HFFc6 (cell line): Measurements from ENCODE around the gene ZNF497. TPM values are rescaled to one million over a fixed set of nuclear protein-coding genes. Genes with fewer than 3 reads are reported as not detected.
A peak's percentile ranks its signal among the peaks of the same experiment; 100 is the strongest.

Experiments used
- DNase-seq: peaks from one replicate; pipeline ENCODE4 v3.0.0-alpha.2; 2018
- H3K27ac Mint-ChIP-seq: 2 replicates; pipeline ENCODE4 v1.8.0; 2020; ENCODE audit warnings: mild to moderate bottlenecking, mixed read lengths
- H3K27me3 Mint-ChIP-seq: 2 replicates; pipeline ENCODE4 v1.8.0; 2021; ENCODE audit warnings: mild to moderate bottlenecking, moderate library complexity, mixed read lengths; ENCODE audit not compliant: insufficient read depth
- H3K36me3 Mint-ChIP-seq: 2 replicates; pipeline ENCODE4 v1.8.0; 2021; ENCODE audit warnings: low read depth, mixed read lengths
- H3K4me1 Mint-ChIP-seq: 2 replicates; pipeline ENCODE4 v1.8.0; 2020; ENCODE audit warnings: low read depth, mixed read lengths
- H3K4me3 Mint-ChIP-seq: 2 replicates; pipeline ENCODE4 v1.8.0; 2020; ENCODE audit warnings: mild to moderate bottlenecking, moderate library complexity, mixed read lengths
- H3K9me3 Mint-ChIP-seq: 2 replicates; pipeline ENCODE4 v1.8.0; 2020; ENCODE audit warnings: mild to moderate bottlenecking, mixed read lengths
- total RNA-seq, 6 experiments: library from RNA; stranded (reverse); fragmentation: NEBNext Ultra II Directional; extraction: Animal tissue kit (Norgen Biotek cat#: 25700); gene quantifications; 2 replicates in 1 of 6; 3 replicates in 5 of 6; pipeline ENCODE4 v1.2.3, GENCODE V29; 2021
- TF ChIP-seq, protein P1 (sequence below): fragments of 200-600 bp; sonication (generic); IDR thresholded peaks from 2 replicates; pipeline ENCODE4 v1.5.0; 2021; ENCODE audit warnings: antibody characterized with exemption, mild to moderate bottlenecking

ZNF497 gene
- total RNA-seq, 6 experiments from 2014 or later, result 0.16 to 0.35 (median 0.27) TPM

DNA sequence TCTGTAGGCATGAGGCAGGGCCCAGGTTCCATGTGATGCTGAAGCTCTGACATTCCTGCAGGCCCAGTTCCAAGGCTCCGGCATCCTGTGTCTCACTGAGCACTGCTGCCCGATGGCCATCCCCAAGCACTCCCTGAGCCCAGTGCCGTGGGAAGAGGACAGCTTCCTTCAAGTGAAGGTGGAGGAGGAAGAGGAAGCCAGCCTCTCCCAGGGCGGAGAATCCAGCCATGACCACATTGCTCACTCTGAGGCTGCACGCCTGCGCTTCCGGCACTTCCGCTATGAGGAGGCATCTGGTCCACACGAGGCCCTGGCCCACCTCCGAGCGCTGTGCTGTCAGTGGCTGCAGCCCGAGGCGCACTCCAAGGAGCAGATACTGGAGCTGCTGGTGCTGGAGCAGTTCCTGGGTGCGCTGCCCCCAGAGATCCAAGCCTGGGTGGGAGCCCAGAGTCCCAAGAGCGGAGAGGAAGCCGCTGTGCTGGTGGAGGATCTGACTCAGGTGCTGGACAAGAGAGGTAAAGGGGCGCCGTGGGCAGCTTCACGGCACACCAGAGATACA, 27.8 kb downstream of the ZNF497 start:
- Mint-ChIP-seq H3K36me3 (peaks cover 41% of the 10 kb centered on the region), H3K27me3 (no peaks in the 10 kb centered on the region; the same call in 1 of the 2 replicates)
- TF ChIP-seq, protein P1, sequence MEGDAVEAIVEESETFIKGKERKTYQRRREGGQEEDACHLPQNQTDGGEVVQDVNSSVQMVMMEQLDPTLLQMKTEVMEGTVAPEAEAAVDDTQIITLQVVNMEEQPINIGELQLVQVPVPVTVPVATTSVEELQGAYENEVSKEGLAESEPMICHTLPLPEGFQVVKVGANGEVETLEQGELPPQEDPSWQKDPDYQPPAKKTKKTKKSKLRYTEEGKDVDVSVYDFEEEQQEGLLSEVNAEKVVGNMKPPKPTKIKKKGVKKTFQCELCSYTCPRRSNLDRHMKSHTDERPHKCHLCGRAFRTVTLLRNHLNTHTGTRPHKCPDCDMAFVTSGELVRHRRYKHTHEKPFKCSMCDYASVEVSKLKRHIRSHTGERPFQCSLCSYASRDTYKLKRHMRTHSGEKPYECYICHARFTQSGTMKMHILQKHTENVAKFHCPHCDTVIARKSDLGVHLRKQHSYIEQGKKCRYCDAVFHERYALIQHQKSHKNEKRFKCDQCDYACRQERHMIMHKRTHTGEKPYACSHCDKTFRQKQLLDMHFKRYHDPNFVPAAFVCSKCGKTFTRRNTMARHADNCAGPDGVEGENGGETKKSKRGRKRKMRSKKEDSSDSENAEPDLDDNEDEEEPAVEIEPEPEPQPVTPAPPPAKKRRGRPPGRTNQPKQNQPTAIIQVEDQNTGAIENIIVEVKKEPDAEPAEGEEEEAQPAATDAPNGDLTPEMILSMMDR, result no peak

DNA sequence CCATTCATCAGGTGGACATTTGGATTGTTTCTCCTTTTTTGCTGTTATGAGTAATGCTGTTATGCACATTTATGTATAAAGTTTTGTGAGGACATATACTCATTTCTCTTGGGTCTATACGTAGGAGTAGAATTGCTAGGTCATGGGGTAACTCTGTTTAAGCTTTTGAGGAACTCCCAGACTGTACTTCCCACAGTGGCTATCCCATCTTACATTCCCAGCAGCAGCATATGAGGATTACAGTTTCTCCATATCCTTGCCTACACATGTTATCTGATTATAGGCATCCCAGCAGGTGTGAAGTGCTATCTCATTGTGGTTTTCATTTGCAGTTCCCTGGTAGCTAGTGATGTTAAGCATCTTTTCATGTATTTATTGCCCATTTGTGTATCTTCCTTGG, 29.9 kb downstream of the ZNF497 start:
- H3K4me1 Mint-ChIP-seq, result peaks cover 23% of the 10 kb centered on the region
- TF ChIP-seq, protein P1, result no peak
- no peak overlapping the region for H3K4me3 Mint-ChIP-seq
- no peak for DNase-seq
- no peaks in the 10 kb centered on the region; the same call in none of the 2 replicates for H3K27me3 Mint-ChIP-seq
- H3K36me3 Mint-ChIP-seq, result peaks cover 22% of the 10 kb centered on the region
- no peak overlapping the region for H3K27ac Mint-ChIP-seq
- H3K9me3 Mint-ChIP-seq, result no peaks in the 10 kb centered on the region; the same call in 1 of the 2 replicates

More for the DNA sequence above, 27.8 kb downstream of the ZNF497 start:
- no peak overlapping the region for H3K27ac Mint-ChIP-seq
- DNase-seq, result no peak
- H3K4me3 Mint-ChIP-seq, result no peak overlapping the region
- H3K4me1 Mint-ChIP-seq, result peaks cover 16% of the 10 kb centered on the region
- H3K9me3 Mint-ChIP-seq, result peaks cover 17% of the 10 kb centered on the region

DNA sequence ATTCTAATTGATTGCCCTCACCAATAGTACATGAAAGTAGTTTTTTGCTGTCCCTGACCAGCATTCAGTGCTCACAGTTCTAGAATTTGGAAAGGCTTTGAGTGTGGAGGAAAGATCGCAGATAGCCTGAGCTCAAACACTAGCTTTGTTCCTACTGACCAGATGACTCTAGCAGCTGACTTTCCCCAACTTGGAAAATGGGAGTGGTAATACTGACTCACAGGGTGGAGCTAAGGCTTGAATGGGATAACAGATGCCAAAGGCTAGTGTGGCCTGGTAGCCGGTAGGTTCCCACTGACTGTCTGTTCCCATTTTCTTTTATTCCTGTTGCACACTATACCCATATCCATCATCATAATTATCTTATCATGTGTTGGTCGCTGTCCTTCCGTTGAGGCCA, 32.1 kb downstream of the ZNF497 start:
- Mint-ChIP-seq H3K4me3 (peak overlapping the region; percentile 40; the same call in 1 of the 2 replicates), H3K9me3 (no peaks in the 10 kb centered on the region), H3K4me1 (peaks cover 23% of the 10 kb centered on the region), H3K27me3 (no peaks in the 10 kb centered on the region; the same call in none of the 2 replicates), H3K27ac (peak overlapping the region; percentile 75), H3K36me3 (peaks cover 15% of the 10 kb centered on the region)
- peak; percentile 60 for DNase-seq
- TF ChIP-seq, protein P1, result no peak

DNA sequence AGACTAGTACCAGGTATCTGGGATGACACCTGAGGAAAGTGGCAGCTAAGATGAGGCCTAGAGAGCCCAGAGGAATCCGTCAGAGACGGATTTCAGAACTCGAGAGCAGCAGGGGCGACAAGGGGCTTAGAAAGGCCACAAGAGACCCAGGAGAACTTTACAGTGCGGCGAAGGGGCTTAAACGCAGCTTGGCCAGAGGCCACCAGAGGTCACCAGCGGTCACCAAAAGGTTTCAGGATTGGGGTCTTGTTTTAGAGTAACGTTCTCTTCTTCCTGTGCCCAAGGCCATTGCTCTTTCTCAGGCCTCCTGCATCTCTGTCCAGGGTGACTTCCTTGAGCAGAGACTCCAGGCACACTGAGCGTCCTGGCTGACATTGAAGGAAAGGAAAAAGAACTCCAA, 33.6 kb downstream of the ZNF497 start:
- Mint-ChIP-seq H3K27me3 (no peaks in the 10 kb centered on the region; the same call in 1 of the 2 replicates), H3K9me3 (no peaks in the 10 kb centered on the region), H3K4me1 (peaks cover 23% of the 10 kb centered on the region), H3K27ac (no peak overlapping the region), H3K4me3 (no peak overlapping the region), H3K36me3 (peaks cover 4% of the 10 kb centered on the region; the same call in 1 of the 2 replicates)
- DNase-seq, result no peak
- TF ChIP-seq, protein P1, result no peak

DNA sequence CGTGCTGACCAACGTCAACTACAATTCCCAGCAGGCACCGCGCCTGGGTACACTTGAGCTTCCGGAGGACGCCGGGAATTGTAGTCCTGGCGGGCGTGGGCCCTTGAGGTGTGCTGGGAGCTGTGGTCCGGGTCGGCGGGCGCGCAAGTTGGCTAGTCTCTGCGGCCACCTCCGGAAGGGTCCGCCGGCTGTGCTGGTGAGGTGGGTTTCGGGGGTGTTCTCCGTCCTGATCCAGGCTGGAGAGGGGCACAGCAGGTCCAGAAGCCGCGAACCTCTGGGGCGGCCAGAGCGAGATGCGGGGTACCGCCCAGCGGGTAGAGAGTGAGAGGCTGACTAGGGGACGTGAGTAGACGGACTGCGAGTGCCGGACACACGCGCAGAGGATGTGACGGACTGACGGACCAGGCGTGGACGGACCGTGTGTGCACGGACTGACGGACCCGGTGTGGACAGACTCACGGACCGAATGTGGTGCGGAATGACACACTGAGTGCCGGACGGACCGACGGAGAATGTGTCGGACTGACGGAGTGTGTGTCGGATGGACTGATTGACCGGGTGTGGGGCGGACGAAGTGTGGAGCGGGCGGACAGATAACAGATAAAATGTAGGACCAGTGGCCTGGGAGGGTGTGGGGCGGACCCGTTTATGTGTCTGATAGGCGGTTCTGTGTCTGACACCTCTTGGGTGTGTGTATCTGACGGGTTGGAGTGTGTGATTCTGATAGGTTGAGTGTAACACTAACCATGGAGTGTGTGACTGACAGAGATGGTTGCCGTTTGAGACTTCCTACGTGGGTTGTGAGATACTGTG, 35.4 kb downstream of the ZNF497 start, which contains the start of gene ZSCAN22:
TSS of gene ZSCAN22 (plus strand) at position 81 of the 813 bp plus-strand sequence. CDS start 7,809 bp downstream, outside the sequence.
- Mint-ChIP-seq H3K27ac (no peak within 1 kb of the TSS), H3K4me3 (no peak within 1 kb of the TSS), H3K36me3 (peaks cover 8% of the 10 kb centered on the region), H3K4me1 (peaks cover 18% of the 10 kb centered on the region), H3K9me3 (no peaks in the 10 kb centered on the region), H3K27me3 (no peaks in the 10 kb centered on the region; the same call in 1 of the 2 replicates)
- peak; percentile 95 for DNase-seq
- TF ChIP-seq, protein P1, result no peak
